Measurements from ENCODE around the gene CEACAM16.

DNA sequence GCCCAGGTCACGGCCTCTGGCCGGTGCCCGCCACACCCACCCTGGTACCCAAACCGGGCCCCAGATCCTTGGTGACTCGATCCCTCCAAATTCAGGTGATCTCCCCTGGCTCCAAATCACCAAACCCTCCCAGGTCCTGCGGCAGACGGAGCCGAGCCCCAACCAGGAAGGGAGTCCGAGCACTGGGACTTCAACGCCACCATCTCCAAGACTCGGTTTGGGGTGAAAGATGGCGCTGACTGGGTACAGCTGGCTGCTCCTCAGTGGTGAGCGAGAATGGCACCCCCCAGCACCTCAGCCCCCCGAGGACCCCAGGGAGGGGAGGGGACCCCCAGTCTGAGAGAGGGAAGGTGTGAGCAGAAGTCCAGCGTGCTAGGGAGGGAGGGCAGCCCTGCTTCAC lies 2.3 kb downstream of the CEACAM16 start:
- TF ChIP-seq, protein P1, sequence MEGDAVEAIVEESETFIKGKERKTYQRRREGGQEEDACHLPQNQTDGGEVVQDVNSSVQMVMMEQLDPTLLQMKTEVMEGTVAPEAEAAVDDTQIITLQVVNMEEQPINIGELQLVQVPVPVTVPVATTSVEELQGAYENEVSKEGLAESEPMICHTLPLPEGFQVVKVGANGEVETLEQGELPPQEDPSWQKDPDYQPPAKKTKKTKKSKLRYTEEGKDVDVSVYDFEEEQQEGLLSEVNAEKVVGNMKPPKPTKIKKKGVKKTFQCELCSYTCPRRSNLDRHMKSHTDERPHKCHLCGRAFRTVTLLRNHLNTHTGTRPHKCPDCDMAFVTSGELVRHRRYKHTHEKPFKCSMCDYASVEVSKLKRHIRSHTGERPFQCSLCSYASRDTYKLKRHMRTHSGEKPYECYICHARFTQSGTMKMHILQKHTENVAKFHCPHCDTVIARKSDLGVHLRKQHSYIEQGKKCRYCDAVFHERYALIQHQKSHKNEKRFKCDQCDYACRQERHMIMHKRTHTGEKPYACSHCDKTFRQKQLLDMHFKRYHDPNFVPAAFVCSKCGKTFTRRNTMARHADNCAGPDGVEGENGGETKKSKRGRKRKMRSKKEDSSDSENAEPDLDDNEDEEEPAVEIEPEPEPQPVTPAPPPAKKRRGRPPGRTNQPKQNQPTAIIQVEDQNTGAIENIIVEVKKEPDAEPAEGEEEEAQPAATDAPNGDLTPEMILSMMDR (IDR thresholded peaks at IDR 0.05 in 2 of 3, conservative IDR thresholded peaks at IDR 0.05 in 1 of 3; ENCODE audit: control insufficient read depth in 2 of 3, extremely low read depth in 1 of 3, insufficient read depth in 1 of 3, low read depth in 3 of 3, low read length in 3 of 3) = no peak
- TF ChIP-seq TAF1 (IDR thresholded peaks at IDR 0.05; ENCODE audit: borderline replicate concordance, low read depth, low read length) (no peak), EP300 (IDR thresholded peaks at IDR 0.05; ENCODE audit: borderline replicate concordance in 1 of 2, control insufficient read depth in 1 of 2, low read depth in 2 of 2, low read length in 2 of 2) (no peak), CHD2 (IDR thresholded peaks at IDR 0.05; ENCODE audit: borderline replicate concordance, low read depth, low read length) (no peak), ATF2 (IDR thresholded peaks at IDR 0.05; ENCODE audit: low read length) (no peak), MYC (IDR thresholded peaks at IDR 0.05; ENCODE audit: insufficient read depth, insufficient read length, insufficient replicate concordance, low read length, severe bottlenecking) (no peak), CREM (IDR thresholded peaks at IDR 0.05; ENCODE audit: low read depth) (no peak), CREB1 (IDR thresholded peaks at IDR 0.05; ENCODE audit: low read depth) (no peak), POLR2AphosphoS5 (IDR thresholded peaks at IDR 0.05; ENCODE audit: low read length) (no peak), EZH2 (IDR thresholded peaks at IDR 0.05; ENCODE audit: borderline replicate concordance, control insufficient read depth, low read depth, low read length) (no peak), MAX (IDR thresholded peaks at IDR 0.05; ENCODE audit: low read depth, low read length) (no peak)

Data from GM12878 (cell line).